GM10847 (cell line): Measurements from ENCODE around the gene MRPL17.

Source experiments
- POLR2A ChIP-seq: IDR thresholded peaks from 2 replicates; pipeline ENCODE4 v1.6.1; 2011; ENCODE audit not compliant: insufficient read length; ENCODE audit errors: extremely low read depth

MRPL17 gene

GRCh38 chr11:6630632-6631291 lies 52.4 kb downstream of the MRPL17 start:
- no peak for TF ChIP-seq POLR2A
